ENCODE measurements around the gene HMG20A. TPM values are rescaled to one million over a fixed set of nuclear protein-coding genes. Genes with fewer than 3 reads are reported as not detected.
A peak's percentile ranks its signal among the peaks of the same experiment; 100 is the strongest.

HMG20A gene
- total RNA-seq, 1 donor from 2014 or later, result 45.3 TPM

GRCh38 chr15:77502379-77503095 is 81.8 kb downstream of the HMG20A start:
- DNase-seq, result no peak

- DNase-seq, result no peak
These were observed 82.6 kb downstream of the HMG20A start for GRCh38 chr15:77503240-77503639.

- no peak for DNase-seq
These were observed 83.1 kb downstream of the HMG20A start for GRCh38 chr15:77503764-77504163.

- DNase-seq, result peak; percentile 86
These were observed 83.6 kb downstream of the HMG20A start for GRCh38 chr15:77504306-77504705.

- DNase-seq, result no peak
These were observed 84.2 kb downstream of the HMG20A start for GRCh38 chr15:77504871-77505270.

- no peak for DNase-seq
These were observed 84.9 kb downstream of the HMG20A start for GRCh38 chr15:77505556-77505955.

GRCh38 chr15:77506311-77507142 is 85.8 kb downstream of the HMG20A start:
- peak; percentile 78 for DNase-seq

GRCh38 chr15:77507143-77507897 is 86.6 kb downstream of the HMG20A start:
- DNase-seq, result no peak

GRCh38 chr15:77507911-77508310 is 87.2 kb downstream of the HMG20A start:
- DNase-seq, result peak; percentile 63

GRCh38 chr15:77508541-77509243 is 88.0 kb downstream of the HMG20A start:
- DNase-seq, result no peak

- DNase-seq, result no peak
These were observed 89.7 kb downstream of the HMG20A start for GRCh38 chr15:77510066-77511057.

GRCh38 chr15:77511869-77512268 is 91.2 kb downstream of the HMG20A start:
- no peak for DNase-seq

GRCh38 chr15:77513226-77513625 is 92.5 kb downstream of the HMG20A start:
- no peak for DNase-seq

- DNase-seq, result no peak
These were observed 94.1 kb downstream of the HMG20A start for GRCh38 chr15:77514641-77515402.

GRCh38 chr15:77515613-77516012 is 94.9 kb downstream of the HMG20A start:
- no peak for DNase-seq

- DNase-seq, result no peak
These were observed 95.4 kb downstream of the HMG20A start for GRCh38 chr15:77516076-77516475.

- DNase-seq, result no peak
These were observed 96.1 kb downstream of the HMG20A start for GRCh38 chr15:77516786-77517185.

- DNase-seq, result no peak
These were observed 96.9 kb downstream of the HMG20A start for GRCh38 chr15:77517579-77517978.

GRCh38 chr15:77518458-77518857 is 97.8 kb downstream of the HMG20A start:
- no peak for DNase-seq

GRCh38 chr15:77519540-77519939 is 98.9 kb downstream of the HMG20A start:
- no peak for DNase-seq
